GM23248 (cell line): ENCODE data around the gene ZNF205. TPM values are rescaled to one million over a fixed set of nuclear protein-coding genes. Genes with fewer than 3 reads are reported as not detected.
"Not testable (repeated sequence)": the region's sequence is repeated elsewhere in the genome, so short reads cannot be mapped to it uniquely, and the experiment has no call there.

Experiments
- DNase-seq: peaks from one replicate; pipeline ENCODE4 v3.0.0-alpha.2; 2015
- H2AFZ ChIP-seq: fragments of 200-600 bp; sonication (generic); 2 replicates; pipeline ENCODE4 v1.6.1; 2016; ENCODE audit warnings: antibody characterized with exemption
- H3F3A ChIP-seq: fragments of 200-600 bp; sonication (generic); 2 replicates; pipeline ENCODE4 v1.6.1; 2016; ENCODE audit warnings: mild to moderate bottlenecking, antibody characterized with exemption, mixed run types; ENCODE audit not compliant: insufficient read depth
- H3K27ac ChIP-seq: fragments of 200-600 bp; sonication (generic); 2 replicates; pipeline ENCODE4 v1.5.1; 2016; ENCODE audit warnings: mild to moderate bottlenecking
- H3K27me3 ChIP-seq: fragments of 200-600 bp; sonication (generic); replicated peaks from 2 replicates; pipeline ENCODE4 v1.6.1; 2016; ENCODE audit warnings: mild to moderate bottlenecking; ENCODE audit not compliant: insufficient read depth
- H3K36me3 ChIP-seq: fragments of 200-600 bp; sonication (generic); 2 replicates; pipeline ENCODE4 v1.6.1; 2016; ENCODE audit warnings: low read depth, mild to moderate bottlenecking
- H3K4me1 ChIP-seq: fragments of 200-600 bp; sonication (generic); 2 replicates; pipeline ENCODE4 v1.6.1; 2016; ENCODE audit warnings: mild to moderate bottlenecking; ENCODE audit not compliant: insufficient read depth
- H3K4me2 ChIP-seq: fragments of 200-600 bp; sonication (generic); one replicate; pipeline ENCODE4 v1.6.1; 2016; ENCODE audit warnings: mild to moderate bottlenecking; ENCODE audit not compliant: unreplicated experiment
- H3K4me3 ChIP-seq: fragments of 200-600 bp; sonication (generic); 2 replicates; pipeline ENCODE4 v1.5.1; 2016; ENCODE audit warnings: mild to moderate bottlenecking
- H3K79me2 ChIP-seq: fragments of 200-600 bp; sonication (generic); 2 replicates; pipeline ENCODE4 v1.6.1; 2016; ENCODE audit warnings: mild to moderate bottlenecking; ENCODE audit not compliant: insufficient read depth
- H3K9ac ChIP-seq: fragments of 200-600 bp; sonication (generic); 2 replicates; pipeline ENCODE4 v1.6.1; 2016; ENCODE audit warnings: mild to moderate bottlenecking
- H3K9me2 ChIP-seq: fragments of 200-600 bp; sonication (generic); 2 replicates; pipeline ENCODE4 v1.6.1; 2016; ENCODE audit warnings: mixed run types, mild to moderate bottlenecking, moderate library complexity; ENCODE audit not compliant: insufficient read depth
- H3K9me3 ChIP-seq: fragments of 200-600 bp; sonication (generic); one replicate; pipeline ENCODE4 v1.6.1; 2017; ENCODE audit warnings: low read depth
- H4K20me1 ChIP-seq: fragments of 200-600 bp; sonication (generic); 2 replicates; pipeline ENCODE4 v1.6.0; 2016; ENCODE audit not compliant: insufficient read depth
- EZH2 ChIP-seq: fragments of 200-600 bp; sonication (generic); IDR thresholded peaks from 2 replicates; pipeline ENCODE4 v1.6.1; 2018; ENCODE audit warnings: antibody characterized with exemption, mild to moderate bottlenecking; ENCODE audit not compliant: insufficient read depth, poor library complexity, severe bottlenecking
- EZH2phosphoT487 ChIP-seq: fragments of 200-600 bp; sonication (generic); IDR thresholded peaks from 2 replicates; pipeline ENCODE4 v1.6.1; 2018; ENCODE audit warnings: antibody characterized with exemption, moderate library complexity, mild to moderate bottlenecking, low read depth; ENCODE audit not compliant: insufficient read depth
- WGBS, 2 experiments: methylation state at CpG; one replicate each; pipeline ENCODE4 v1.1.6; 2015 to 2017; ENCODE audit warnings: low lambda C conversion rate in 2 of 2, low coverage in 1 of 2; ENCODE audit errors: missing lambda C conversion rate in 2 of 2; 5-methylcytosine and 5-hydroxymethylcytosine counted together
- in situ Hi-C: fragments of 300-500 bp; cut with MboI; formaldehyde crosslinking; loops from 2 replicates; pipeline ENCODE4 v1.15.0; 2020
- polyA plus RNA-seq: library from polyadenylated mRNA; unstranded; fragments of >200 nt; fragmentation: Nextera tagmentation; extraction: Ambion mirVana; gene quantifications from 2 replicates; pipeline ENCODE4 v1.2.1, GENCODE V29; 2016
- total RNA-seq: library from RNA; depleted of rRNA; stranded (reverse); fragments of >200 nt; shearing (Covaris generic); gene quantifications from 2 replicates; pipeline ENCODE4 v1.2.3, GENCODE V29; 2014

The ZNF205 gene
- total and polyA plus RNA-seq, 2 experiments from 2014 or later: 4.4 to 14.6 TPM

DNA sequence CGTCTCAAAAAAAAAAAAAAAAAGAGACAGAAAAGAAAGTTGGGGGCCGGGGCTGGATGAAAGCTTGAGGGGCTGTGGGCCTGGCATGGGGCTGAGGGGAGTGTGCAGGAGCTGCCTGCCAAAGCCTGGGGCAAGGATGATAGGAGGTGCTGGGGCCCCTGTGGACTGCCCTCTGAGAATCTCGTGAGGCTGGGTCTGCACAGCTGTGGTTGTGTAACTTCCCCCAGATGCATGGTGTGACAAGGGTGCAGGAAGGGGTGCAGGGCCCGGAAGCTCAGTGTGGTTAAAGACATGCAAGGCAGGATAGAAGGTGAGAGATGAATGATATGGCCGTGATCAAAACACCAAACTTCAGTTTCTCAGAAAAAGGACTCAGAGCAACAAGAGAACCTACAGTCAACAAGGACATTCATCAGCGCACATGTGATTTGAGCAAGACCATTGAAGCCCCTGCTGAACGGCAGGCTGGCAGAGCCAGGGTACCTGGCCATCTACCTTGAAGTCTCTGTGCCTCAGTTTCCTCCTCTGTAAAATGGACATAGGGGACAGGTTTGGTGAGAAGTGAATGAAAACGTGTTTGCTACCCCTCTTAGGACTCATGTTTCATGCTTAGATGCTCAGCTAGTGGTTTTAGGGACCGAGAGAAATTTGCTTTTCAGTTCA, 37.4 kb upstream of the ZNF205 start:
- Histone ChIP-seq H3K79me2 (no peaks in the 10 kb centered on the region), H4K20me1 (no peaks in the 10 kb centered on the region), H3F3A (no peaks in the 10 kb centered on the region), H3K9me3 (no peaks in the 10 kb centered on the region), H3K36me3 (no peaks in the 10 kb centered on the region), H3K9ac (no peak overlapping the region), H3K4me3 (no peak overlapping the region), H3K27ac (no peak overlapping the region), H3K4me1 (no peaks in the 10 kb centered on the region), H3K9me2 (no peaks in the 10 kb centered on the region), H3K4me2 (no peak overlapping the region), H3K27me3 (peaks cover 38% of the 10 kb centered on the region), H2AFZ (no peak overlapping the region)
- TF ChIP-seq EZH2: no peak
- no peak for TF ChIP-seq EZH2phosphoT487
- in situ Hi-C loops: no loop called here
- WGBS, 2 experiments: 34 to 47% methylated on average over 8 to 9 of the region's 9 CpGs
- DNase-seq: no peak

DNA sequence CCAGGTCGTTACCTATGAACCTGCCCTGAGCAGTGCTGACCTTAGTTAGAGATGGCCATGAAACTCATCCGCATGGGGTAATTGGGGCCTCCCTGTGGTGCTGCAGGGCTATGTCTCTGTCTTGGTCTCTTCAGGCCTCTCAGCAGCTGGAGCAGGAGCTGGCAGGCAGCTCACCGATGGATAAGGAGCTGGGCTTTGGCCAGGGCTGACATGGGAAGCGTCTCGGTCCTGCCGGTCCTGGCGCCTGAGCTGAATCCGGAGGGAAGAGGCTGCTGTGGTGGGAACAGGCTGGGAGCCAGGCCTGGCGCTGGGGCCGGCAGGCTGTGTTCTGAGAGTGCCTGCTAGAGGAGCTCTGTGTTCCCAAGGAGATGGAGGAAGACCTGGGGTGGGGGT, 36.9 kb upstream of the ZNF205 start:
- no peak for DNase-seq
- TF ChIP-seq EZH2 (no peak), EZH2phosphoT487 (no peak)
- Histone ChIP-seq H2AFZ (no peak overlapping the region), H3F3A (no peaks in the 10 kb centered on the region), H3K36me3 (no peaks in the 10 kb centered on the region), H3K9ac (no peak overlapping the region), H3K27me3 (peaks cover 38% of the 10 kb centered on the region), H3K9me2 (no peaks in the 10 kb centered on the region), H3K4me1 (no peaks in the 10 kb centered on the region), H3K27ac (no peak overlapping the region), H4K20me1 (no peaks in the 10 kb centered on the region), H3K4me2 (no peak overlapping the region), H3K79me2 (no peaks in the 10 kb centered on the region), H3K4me3 (no peak overlapping the region), H3K9me3 (no peaks in the 10 kb centered on the region)
- WGBS, 2 experiments: 20 to 22% methylated on average over 10 of the region's 10 CpGs
- in situ Hi-C loops: no loop called here

DNA sequence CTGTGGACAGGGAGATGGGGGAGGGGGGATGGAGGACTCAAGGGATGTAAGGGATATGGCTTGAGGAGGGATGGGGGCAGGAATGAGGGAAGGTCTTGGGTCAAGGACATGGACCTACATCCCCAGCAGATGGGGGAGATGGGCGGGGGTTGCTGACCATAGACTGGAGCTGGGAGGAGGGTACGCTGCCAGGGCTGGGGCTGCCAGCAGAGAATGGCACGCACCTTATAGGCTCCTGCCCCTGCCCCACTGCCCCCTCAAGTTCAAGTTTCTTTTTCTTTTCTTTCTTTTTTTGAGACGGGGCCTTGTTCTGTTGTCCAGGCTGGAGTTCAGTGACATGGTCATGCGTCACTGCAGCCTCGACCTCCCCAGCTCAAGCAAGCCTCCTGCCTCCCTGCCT, 36.4 kb upstream of the ZNF205 start:
- H3K9me2 ChIP-seq, H3K27ac ChIP-seq, DNase-seq, H3K4me2 ChIP-seq, H2AFZ ChIP-seq, H3K9ac ChIP-seq, H3K9me3 ChIP-seq, in situ Hi-C loops, H3K79me2 ChIP-seq, H3K36me3 ChIP-seq, H3F3A ChIP-seq, H3K4me3 ChIP-seq, H4K20me1 ChIP-seq, H3K4me1 ChIP-seq: not testable (repeated sequence)
- WGBS, 2 experiments: 71 to 73% methylated on average over 3 to 6 of the region's 6 CpGs
- peaks cover 37% of the 10 kb centered on the region for H3K27me3 ChIP-seq

DNA sequence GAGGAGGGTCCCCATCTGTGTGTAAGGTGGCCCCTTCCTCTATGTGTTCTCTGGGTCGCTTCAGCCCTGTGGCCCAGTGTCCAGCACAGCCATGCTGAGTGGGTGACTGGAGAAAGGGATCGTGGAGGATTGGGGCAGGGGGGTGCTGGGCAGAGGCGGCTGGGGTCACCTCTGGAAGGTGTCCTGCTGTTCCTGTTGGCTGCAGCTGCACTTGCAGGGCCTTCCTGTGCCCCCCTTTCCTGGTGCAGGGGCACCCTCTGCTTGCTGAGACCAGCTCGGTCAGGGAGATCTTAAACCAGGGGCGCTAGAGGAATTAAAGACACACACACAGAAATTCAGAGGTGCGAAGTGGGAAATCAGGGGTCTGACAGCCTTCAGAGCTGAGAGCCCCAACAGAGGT, 35.8 kb upstream of the ZNF205 start:
- Histone ChIP-seq H2AFZ (no peak overlapping the region), H3K9me3 (no peaks in the 10 kb centered on the region), H3K27me3 (peaks cover 32% of the 10 kb centered on the region), H4K20me1 (no peaks in the 10 kb centered on the region), H3K9ac (no peak overlapping the region), H3K27ac (no peak overlapping the region), H3K9me2 (no peaks in the 10 kb centered on the region), H3K4me3 (no peak overlapping the region), H3K4me1 (no peaks in the 10 kb centered on the region), H3F3A (no peaks in the 10 kb centered on the region), H3K36me3 (no peaks in the 10 kb centered on the region), H3K4me2 (no peak overlapping the region), H3K79me2 (no peaks in the 10 kb centered on the region)
- 41 to 43% methylated on average over 6 of the region's 6 CpGs for WGBS, 2 experiments
- no peak for DNase-seq
- TF ChIP-seq EZH2: no peak
- TF ChIP-seq EZH2phosphoT487: no peak
- in situ Hi-C loops: no loop called here

DNA sequence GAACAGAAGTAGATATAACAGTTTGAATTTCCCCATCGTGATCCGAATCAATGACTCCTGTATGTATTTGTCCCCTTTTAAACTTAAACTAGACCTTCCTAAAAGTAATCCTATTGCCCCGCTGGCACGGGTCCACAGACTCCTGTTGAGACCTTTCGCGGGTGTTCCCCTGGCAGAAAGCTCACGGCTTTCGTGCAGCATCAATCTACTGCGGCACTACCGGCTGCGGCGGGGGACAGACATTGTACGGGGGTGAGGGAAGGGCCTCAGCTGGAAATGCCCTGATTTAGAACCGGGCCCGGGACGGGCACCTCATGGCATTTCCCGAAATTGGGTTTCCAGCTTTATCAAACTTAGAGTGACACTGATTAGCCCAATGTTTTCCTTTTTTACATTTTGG, 32.4 kb upstream of the ZNF205 start:
- H3K9me3 ChIP-seq: no peaks in the 10 kb centered on the region
- no peak for TF ChIP-seq EZH2
- TF ChIP-seq EZH2phosphoT487: no peak
- no peaks in the 10 kb centered on the region for H4K20me1 ChIP-seq
- H3K9me2 ChIP-seq: no peaks in the 10 kb centered on the region
- no peak overlapping the region for H3K27ac ChIP-seq
- H3K9ac ChIP-seq: no peak overlapping the region
- no peaks in the 10 kb centered on the region for H3K36me3 ChIP-seq
- H2AFZ ChIP-seq: no peak overlapping the region
- WGBS, 2 experiments: 75 to 80% methylated on average over 17 of the region's 17 CpGs
- peaks cover 32% of the 10 kb centered on the region for H3K27me3 ChIP-seq
- no peak overlapping the region for H3K4me3 ChIP-seq
- no peaks in the 10 kb centered on the region for H3F3A ChIP-seq
- H3K79me2 ChIP-seq: no peaks in the 10 kb centered on the region
- H3K4me1 ChIP-seq: no peaks in the 10 kb centered on the region
- no peak for DNase-seq
- H3K4me2 ChIP-seq: no peak overlapping the region
- in situ Hi-C loops: no loop called here

DNA sequence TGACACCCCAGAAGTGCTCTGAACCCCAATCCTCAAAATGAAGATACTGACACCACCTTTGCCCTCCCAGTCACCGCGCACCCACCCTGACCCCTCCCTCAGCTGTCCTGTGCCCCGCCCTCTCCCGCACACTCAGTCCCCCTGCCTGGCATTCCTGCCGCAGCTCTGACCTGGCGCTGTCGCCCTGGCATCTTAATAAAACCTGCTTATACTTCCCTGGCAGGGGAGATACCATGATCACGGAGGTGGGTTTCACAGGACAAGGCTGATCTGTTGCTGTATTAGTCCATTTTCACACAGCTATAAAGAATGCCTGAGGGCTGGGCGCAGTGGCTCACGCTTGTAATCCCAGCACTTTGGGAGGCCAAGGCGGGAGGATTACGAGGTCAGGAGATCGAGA, 30.4 kb upstream of the ZNF205 start:
- H3K9me2 ChIP-seq, H3K9ac ChIP-seq, H3K4me2 ChIP-seq, H3K4me3 ChIP-seq, H4K20me1 ChIP-seq, H2AFZ ChIP-seq, H3K27ac ChIP-seq, H3K79me2 ChIP-seq, H3K9me3 ChIP-seq, in situ Hi-C loops, H3F3A ChIP-seq, H3K36me3 ChIP-seq, H3K4me1 ChIP-seq, DNase-seq: not testable (repeated sequence)
- WGBS, 2 experiments: 67 to 79% methylated on average over 11 to 13 of the region's 13 CpGs
- H3K27me3 ChIP-seq: peaks cover 29% of the 10 kb centered on the region

DNA sequence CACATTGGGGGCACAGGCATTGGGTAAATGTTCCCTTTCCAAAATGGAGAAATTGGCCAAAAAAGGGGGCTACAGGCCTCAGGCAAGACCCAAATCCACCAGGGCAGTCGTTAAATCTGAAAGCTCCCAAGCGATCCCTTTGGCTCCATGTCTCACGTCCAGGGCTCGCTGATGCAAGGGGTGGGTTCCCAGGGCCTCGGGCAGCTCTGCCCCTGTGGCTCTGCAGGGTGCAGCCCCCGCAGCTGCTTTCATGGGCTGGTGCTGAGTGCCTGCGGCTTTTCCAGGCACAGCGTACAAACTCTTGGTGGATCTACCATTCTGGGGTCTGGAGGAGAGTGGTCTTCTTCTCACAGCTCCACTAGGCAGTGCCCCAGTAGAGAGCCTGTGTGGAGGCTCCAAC, 29.0 kb upstream of the ZNF205 start:
- H3K9me2 ChIP-seq, H3K4me3 ChIP-seq, H3K4me1 ChIP-seq, H3K27ac ChIP-seq, H2AFZ ChIP-seq, H3K9ac ChIP-seq, in situ Hi-C loops, H3K9me3 ChIP-seq, H4K20me1 ChIP-seq, H3K79me2 ChIP-seq, H3K4me2 ChIP-seq, H3F3A ChIP-seq, DNase-seq, H3K36me3 ChIP-seq: not testable (repeated sequence)
- H3K27me3 ChIP-seq: peaks cover 14% of the 10 kb centered on the region
- 72 to 73% methylated on average over 8 of the region's 8 CpGs for WGBS, 2 experiments
